Right kidney (tissue), 1 donor: ENCODE results near the gene RMND5A.

Source experiments
- DNase-seq: peaks from one replicate; pipeline ENCODE4 v3.0.0-alpha.2; 2016

The RMND5A gene

DNA sequence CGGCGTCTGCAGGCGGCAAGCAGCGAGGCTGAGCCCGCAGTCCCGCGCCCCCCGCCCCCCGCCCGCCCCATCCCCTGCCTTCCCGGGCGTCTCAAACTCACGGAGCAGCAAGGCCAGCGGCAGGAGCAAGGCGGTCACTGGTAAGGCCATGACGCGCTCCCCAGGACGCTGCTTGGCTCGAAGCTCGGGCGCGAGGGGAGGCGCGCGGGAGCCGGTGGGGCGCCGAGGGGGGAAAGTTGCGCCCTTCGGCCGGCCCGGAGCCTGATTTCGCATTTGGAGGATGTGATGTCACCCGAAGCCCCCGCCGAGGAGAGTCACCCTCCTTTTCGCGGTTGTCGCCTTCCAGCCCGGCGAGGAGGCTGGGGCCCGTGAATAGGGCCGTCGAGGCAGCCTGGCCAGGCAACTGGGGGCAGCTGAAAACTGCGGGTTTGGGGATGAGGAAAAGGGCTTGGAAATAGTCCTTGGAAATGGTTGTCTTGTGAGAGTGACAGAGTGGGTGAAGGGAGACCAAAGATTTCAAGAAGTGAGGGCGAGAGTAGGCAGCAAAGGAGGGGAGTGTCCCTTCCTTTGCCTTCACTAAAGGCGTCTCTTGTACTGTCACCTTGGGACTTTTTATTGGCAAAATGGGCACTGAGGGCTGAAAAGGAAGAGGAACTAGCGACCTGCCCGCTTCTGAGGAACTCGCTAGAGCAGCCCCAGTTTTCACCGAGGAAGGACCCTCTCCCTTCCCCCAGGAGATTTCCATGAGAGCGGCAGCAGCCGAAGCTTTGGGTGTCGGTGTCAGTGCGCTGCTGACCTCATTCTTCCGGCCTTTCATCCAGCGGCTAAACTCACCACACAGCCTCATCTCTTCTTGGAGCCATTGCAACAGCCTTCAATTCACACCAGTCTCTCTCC, 70.8 kb downstream of the RMND5A start, which contains the start of gene CD8A:
CD8A (minus strand) TSS at position 238 of the 897 bp plus-strand sequence; CDS start at position 150, 88 bp downstream.
- DNase-seq, result peak; percentile 41

DNA sequence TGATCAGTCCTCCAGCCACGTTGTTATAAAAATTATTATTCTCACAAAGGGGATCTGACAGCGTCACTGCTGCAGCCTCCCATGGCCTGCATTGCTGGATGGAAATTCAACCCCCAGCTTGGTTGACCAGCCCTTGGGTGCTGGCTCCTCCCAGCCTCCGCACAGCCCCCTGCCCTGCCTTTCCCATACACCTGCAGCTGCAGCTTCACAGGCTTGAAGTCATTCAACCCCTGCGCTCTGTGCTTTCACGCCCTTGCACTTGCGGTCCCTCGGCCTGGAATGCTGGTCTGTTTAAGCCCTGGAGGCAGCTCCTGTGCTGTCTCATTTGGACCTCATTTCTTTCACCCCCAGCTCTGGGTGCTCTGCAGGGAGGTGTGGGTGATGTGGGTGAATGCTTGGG, 71.5 kb downstream of the RMND5A start:
- DNase-seq, result no peak

DNA sequence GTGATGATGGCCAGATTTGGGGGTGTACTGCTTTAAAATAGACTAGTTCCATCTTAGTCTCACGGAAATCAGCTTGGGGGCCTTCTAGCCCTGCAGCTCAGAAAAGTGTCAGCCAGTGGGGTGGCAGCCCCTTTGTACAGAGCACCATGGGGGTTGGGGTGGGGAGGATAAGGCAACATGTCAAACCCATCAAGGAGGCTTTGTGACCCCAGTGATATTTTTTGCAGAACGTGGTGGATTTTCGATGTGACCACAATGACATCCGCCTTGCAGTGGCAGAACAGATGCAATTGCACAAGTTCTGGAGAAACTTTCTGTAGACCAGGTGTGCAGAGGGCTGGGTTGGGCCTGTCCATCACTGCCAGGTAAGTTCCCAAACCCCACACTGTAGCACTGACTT, 73.7 kb downstream of the RMND5A start:
- DNase-seq, result no peak

DNA sequence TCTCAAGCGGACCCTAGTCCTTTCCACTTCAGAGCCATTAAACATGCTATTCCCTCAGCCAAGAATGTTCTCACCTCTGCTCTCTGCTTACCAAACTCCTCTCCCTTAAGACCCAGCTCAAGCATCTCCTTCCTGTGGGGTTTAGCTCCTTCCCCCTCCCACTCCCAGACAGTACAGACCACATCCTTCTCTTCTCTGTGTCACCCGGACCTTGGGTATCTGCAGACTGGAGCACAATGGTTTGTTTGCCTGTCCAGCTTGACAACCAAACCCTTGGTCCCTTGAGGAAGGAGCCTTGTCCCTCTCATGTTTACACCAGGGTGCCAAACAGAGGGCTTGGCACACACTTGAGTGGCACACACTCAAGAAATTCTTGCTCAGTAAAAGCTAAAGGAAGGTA, 74.8 kb downstream of the RMND5A start:
- DNase-seq, result no peak

DNA sequence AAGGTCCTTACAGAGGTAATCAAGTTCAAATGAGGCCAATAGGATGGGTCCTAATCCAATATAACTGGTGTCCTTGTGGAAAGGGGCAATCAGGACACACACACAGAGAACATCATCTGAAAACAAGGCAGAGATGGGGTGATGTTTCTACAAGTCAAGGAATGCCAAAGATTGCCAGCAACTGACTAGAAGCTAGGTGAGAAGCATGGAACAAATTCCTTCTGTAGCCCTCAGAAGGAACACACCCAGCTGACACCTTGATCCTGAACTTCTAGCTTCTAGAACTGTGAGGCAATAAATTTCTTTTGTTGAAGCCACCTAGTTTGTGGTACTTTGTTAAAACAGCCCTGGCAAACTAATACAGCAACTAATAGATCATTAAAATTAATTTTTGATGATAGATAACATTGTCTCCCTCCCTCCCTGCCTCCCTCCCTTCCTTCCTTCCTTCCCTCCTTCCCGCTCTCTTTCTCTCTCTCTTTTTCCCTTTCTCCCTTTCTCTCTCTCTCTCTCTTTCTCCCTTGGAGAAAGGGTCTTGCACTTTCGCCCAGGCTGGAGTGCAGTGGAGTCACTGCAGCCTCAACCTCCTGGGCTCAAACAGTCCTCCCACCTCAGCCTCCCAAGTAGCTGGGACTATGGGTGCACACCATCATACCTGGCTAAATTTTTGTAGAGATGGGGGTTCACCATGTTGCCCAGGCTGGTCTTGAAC, 80.9 kb downstream of the RMND5A start:
- no peak for DNase-seq

DNA sequence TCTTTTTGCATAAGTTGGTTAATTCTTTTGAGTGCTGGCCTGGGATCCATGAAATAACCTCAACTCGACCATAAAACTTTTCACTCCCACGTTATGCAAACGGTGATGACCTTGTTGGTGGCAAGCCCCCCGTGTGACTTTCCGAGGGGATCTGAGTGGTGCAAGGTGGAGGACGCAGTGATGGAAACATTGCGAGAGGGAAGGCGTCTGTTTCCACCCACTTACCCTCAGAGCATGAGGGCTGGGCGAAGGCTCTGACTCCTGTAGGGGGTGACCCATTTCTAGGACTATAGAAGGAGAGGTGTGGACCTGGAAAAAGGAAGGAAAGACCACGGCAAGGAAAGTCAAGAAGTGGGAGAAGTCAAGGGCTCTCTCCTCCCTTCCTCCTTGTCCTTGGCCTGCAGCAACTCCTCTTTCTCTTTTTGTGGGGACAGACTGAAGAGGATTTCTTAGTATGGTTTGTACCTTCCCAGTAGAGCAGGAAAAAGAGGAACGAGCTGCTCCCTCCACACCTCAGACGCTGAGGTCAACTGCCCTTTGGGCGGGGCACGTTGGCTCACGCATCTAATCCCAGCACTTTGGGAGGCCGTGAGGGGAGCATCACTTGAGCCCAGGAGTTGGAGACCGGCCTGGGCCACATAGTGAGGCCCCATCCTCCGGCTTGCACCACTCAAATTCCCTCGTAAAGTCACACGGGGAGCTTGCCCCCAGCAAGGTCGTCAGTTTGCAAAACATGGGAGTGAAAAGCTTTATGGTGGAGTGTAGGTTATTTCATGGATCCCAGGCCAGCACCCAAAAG, 86.2 kb downstream of the RMND5A start:
- DNase-seq, result no peak

DNA sequence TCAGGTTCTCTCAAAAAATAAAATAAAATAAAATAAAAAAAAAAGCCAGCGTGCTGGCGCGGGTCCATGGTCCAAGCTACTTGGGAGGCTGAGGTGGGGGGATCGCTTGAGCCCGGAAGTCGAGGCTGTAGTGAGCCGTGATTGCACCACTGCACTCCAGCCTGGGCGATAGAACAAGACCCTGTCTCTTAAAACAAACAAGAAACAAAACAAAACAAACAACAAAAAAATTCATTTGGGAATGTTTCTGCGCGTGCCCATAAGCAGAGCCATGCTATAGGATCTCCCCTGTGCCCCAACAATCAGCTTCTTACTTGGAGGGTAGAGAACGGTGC, 87.0 kb downstream of the RMND5A start:
- DNase-seq, result no peak

DNA sequence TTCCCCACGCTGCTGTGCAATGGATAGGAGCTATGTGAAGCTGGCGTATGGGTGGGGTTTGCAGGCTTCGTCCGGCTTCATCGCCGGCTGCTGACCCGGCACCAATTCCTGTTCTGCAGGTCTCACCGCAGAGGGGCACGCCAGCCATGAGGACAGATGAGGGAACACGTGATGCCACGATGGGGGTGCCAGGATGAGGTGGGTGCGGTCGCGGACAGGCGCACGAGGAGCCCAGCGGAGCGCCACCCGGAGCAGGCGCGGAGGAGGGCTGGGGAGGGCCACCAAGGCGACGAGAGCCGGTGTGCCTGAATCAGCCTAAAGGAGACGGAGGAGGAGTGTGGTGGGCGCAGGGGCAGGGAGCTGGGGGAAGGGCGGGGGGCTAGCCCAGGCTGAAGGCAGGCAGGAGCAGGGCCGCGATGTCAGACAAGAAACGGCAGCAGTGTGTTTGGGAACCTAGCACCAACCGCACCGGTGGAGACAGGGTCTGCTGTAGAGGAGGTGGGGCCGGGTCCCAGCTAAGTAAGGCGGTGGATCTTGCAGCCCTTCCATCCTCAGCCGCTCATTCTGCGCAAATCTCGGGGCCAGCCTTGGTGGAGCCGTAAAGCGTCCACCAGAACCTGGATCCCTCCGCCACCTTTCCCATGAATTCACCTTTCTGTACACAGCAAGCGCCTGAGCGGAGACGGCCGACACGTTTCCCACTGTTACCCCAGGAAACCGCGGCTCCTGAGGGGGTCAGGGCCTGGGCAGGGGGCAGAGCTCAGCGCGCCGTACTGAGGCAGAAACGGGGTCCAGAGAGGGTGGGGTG, 87.6 kb downstream of the RMND5A start:
- DNase-seq, result peak; percentile 72

DNA sequence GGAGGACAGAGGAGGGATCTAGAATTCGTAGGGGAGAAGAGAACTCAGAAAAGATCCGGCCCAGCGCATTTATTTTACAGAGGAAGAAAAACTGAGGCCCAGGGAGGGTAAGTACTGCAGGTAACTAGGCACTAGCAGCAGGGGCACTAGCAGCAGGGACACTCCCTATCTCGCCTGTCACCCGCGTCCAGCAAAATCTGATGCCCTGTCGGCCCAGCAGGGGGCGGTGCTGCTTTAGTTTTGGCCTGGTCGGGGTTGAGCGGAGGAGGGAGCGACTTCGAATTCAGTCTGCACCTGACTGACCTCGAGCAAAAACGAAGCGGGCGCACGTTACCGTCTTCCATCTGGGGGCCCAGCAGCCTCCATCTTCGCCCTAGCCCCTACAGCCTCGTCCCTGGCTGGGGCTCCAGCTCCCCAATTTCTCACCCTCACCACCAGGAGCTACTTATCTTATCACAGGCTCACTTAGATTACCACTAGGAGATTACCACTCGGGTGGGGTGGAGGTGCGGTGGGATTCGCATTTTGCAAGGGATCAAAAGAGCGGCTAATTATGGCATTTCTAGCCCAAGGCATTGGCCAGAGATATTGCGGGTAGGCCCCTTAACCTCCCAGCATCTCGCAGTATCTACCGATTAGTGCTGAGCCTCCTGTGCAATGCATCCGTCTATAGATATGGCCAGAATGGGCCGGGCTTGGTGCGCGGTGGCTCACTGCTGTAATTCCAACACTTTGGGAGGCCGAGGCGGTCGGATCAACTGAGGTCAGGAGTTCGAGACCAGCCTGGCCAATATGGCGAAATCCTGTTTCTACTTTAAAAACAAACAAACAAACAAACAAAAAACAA, 88.4 kb downstream of the RMND5A start:
- DNase-seq, result peak; percentile 86

DNA sequence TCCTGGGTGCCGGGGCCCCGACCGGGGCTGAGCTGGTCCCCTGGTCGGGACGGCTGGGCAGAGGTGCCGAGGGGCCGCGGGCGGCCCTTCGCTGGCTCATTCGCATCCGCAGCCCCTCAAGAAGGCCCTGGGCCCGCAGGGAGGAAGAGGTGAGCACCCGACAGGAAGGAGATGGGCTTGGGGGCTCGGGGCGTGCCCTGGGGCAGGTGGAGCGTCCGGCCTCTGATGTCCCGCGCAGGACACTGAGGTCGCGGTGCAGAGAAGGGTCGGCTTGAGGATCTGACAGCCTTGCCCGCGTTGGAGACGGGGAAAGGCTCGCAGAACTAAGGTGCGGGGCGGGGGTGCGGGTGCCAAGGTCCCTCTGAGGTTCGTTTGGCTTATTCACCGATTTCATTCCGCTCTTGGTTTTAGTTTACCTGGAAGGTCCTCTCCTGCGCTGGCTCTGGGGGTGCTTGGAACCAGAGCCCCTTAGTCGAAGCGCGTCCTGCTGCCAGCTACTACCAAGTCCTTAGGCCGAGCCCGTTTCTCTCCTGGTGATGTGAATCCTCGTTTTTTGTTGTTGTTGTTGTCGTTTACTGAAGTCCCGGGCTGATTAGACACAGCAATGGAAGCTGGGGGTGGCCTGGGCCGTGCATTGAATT, 89.5 kb downstream of the RMND5A start:
- peak; percentile 39 for DNase-seq

DNA sequence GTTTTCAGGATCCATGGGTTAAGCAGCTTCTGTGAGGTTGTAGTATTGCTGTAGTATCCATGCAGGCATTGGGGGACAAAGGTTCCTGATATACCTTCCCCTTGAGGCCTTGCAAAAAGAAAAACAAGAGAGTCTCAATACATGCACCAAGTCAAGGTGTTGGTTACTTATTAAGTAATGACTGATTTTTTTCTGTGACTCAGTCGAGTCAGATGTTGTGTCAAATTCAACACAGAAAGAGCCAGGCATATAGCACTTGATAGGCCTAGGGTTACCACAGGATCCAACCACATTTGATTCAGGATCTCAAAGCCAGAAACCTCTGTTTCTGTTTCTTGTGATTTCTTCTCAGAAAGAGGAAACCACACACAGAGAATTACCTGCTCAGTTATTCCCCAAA, 95.5 kb downstream of the RMND5A start:
- DNase-seq, result no peak

DNA sequence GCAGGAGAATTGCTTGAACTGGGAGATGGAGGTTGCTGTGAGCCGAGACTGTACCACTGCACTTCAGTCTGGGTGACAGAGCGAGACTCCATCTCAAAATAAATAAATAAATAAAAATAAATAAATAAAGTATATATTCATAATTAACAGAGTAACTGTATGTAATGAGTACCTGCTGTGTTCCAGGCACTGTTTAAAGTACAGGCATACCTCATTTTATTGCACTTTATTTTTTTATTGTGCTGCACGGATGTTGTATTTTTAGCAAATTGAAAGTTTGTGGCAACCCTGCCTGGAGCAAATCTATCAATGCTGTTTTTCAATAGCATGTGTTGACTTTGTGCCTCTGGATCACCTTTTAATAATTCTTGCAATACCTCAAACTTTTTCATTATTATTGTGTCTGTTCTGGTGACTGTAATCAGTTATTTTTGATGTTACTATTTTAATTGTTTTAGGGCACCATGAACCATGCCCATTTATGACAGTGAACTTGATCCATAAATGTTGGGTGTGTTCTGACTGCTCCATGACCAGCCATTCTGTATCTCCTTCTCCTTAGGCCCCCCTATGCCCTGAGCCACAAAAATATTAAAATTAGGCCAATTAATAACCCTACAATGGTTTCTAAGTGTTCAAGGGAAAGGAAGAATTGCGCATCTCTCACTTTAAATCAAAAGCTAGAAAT, 98.2 kb downstream of the RMND5A start:
- DNase-seq, result no peak

DNA sequence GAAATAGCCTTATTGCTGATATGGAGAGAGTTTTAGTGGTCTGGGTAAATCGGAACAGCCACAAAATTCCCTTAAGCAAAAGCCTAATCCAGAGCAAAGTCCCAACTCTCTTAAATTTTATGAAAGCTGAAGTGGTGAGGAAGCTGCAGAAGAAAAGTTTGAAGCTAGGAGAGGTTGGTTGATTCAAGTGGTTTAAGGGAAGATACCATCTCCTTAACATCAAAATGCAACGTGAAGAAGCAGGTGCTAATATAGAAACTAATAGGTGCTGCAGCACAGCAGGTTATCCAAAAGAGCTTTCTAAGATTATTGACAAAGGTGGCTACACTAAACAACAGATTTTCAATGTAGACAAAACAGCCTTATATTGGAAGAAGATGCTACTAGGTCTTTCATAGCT, 98.9 kb downstream of the RMND5A start:
- DNase-seq, result no peak

DNA sequence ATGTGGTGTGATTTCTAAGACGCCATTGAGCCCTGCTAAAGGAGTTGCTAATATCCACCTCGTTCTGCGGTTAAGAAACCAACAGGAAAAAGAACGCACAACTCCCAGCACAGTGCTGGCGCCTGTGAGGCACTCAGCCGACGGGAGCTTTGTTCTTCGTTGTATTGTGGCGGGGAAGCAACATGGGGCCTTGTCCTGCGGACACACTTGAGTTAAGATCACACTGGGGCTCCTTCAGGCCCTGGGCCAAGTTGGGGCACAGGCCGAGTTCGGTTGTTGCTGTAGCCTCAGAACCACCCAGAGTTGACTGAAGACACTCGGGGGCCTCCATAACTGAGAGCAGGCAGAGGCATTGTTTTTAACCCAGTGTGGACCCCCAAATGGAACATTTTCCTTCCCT, 101.2 kb downstream of the RMND5A start:
- no peak for DNase-seq

DNA sequence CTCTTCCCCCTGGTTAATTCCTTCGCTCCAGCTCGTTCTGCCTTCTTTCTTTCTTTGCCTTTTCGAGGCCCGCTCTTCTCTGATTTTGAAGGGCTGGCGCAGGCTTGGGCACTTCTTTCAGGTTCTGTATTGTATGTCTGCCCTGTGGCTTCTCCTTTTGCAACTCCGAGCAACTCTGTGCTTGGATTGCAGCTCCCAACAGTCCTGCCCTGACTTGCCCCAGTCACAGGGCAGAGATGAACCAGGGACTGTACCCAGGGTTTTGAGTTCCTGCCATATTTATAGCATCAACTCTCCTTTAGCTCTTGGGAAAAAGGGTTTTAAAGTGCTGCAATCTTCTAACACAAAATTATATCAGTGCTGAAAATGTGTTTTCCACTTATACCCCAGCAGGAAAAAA, 101.8 kb downstream of the RMND5A start:
- DNase-seq, result no peak

DNA sequence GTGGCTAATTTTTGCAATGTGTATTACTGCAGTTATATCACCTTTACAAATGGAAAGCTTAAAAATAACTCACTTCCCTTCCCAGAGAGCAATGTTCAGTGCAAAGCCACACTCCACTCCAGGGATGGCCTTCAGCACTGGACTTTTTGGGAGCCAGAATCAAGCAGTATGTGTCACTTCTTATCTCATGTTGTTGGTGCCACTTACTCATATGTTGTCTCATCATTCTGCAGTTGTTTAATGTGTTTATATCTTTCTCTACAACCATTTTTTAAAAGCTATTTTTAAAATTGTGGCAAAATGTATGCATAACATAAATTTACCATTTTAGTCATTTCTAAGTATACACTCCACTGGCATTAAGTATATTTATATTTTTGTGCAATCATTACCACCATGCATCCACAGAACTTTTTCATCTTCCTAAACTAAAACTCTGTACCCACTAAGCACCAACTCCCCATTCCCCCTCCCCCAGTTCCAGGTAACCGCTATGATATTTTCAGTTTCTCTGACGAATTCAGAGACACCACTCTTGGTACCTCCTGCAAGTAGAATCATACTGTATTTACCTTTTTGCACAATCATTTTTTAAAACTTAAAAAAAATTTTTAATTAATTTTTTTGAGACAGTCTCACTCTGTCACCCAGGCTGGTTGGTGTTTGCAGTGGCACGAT, 102.7 kb downstream of the RMND5A start:
- no peak for DNase-seq

DNA sequence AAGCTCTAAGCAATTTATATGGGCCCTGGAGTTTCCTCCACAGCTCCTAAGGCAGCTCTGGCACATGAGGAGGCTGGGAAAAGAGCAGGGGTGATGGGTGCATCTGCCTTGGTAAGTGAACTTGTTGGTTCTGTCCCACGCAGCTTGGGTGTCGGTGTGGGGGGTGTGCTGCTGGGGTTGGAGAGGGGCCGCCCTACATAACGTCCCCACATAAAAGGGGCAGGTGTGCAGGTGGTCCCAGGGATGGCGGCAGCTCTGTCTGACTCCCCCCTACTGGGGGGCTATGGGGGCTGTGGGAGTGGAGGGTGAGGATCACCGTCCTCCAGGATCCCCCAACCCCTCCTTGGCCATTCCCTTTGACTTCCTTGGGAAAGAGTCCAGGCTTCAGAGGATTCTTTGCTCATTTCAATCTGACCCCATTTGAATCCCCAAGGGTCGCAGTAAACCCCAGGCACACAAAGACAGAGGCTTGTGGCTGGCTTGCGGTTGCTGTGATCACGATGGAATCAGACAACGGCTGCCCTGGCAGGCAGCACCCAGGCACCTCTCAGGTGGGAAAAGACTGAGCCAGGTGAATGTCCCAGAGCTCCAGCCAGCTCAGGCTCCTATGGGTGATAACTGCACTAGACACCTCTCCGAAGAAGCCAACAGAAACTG, 105.1 kb downstream of the RMND5A start:
- no peak for DNase-seq

DNA sequence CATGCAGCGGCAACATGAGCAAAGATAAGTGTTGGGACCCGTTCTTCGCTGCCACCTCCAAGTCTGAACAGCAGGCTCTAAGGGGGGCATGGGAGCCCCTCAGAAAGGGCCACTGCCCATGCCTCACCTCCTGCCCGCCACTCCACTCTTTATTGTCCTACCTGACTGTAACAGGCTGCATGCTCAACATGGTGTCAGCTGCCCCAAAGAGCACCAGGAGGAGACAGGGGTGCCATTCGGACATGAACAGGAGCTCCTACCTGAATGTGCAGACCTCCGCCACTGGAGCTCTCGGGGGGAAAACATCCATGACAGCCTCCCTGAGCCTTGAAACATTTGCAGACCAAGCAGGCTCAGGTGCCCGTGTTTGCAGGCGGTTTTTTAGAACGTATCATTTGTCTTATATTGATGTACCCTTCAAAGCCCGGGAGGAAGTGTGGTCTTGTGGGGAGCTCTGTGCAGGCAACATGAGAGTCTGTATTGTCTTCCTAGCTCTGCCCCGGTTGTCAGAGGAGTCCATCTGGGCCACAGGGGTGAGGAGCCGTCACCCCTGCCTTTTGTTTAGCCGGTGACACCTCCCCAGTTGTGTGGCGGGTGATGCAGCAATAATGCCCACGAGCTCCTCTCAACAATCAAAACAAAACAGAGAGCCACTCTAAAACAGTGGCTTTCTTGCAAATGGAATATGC, 105.7 kb downstream of the RMND5A start:
- no peak for DNase-seq
